ENCODE results near the gene DNAJC17. TPM values are rescaled to one million over a fixed set of nuclear protein-coding genes. Genes with fewer than 3 reads are reported as not detected.

Gene DNAJC17
- total and polyA plus RNA-seq, 2 donors from 2014 or later = 41.6 to 56.7 TPM

- TF ChIP-seq CTCF (IDR thresholded peaks at IDR 0.05; ENCODE audit: borderline replicate concordance, extremely low read depth, insufficient read depth) = no peak
- Histone ChIP-seq H3K9me3 (ENCODE audit: control insufficient read depth in 2 of 3, insufficient read depth in 1 of 3, low read length in 3 of 3) (no peaks in the 10 kb centered on the region), H3K27me3 (ENCODE audit: control insufficient read depth, insufficient read depth, low read length) (no peaks in the 10 kb centered on the region), H3K9ac (ENCODE audit: low read length in 3 of 3) (peak overlapping the region; percentile 91 to 92 (median 92)), H3K27ac (ENCODE audit: low read depth in 2 of 2, low read length in 2 of 2) (no peak overlapping the region), H3K4me3 (ENCODE audit: low read length in 3 of 3) (peak overlapping the region; percentile 85 to 95 (median 94)), H3K4me1 (ENCODE audit: control insufficient read depth in 2 of 3, insufficient read depth in 2 of 3, low read depth in 1 of 3, low read length in 3 of 3) (peaks cover 0 to 3% (median 0%) of the 10 kb centered on the region in 3 donors), H3K36me3 (ENCODE audit: control insufficient read depth in 2 of 3, insufficient read depth in 3 of 3, low read length in 3 of 3) (peaks cover 3 to 13% (median 8%) of the 10 kb centered on the region in 3 donors)
- DNase-seq (no peak), FAIRE-seq (no peak)
- intact Hi-C loops (cut with DNase I) = no loop called here
These were observed 51.5 kb downstream of the DNAJC17 start for GRCh38 chr15:40755812-40756208.

- DNase-seq (peak; percentile 95 to 98 (median 97)), FAIRE-seq (no peak)
- peak within 1 kb of the TSS; percentile 85 to 95 (median 94) for H3K4me3 ChIP-seq (ENCODE audit: low read length in 3 of 3)
- H3K27ac ChIP-seq (ENCODE audit: low read depth in 2 of 2, low read length in 2 of 2) = peak within 1 kb of the TSS; percentile 65 to 74
- H3K4me1 ChIP-seq (ENCODE audit: control insufficient read depth in 2 of 3, insufficient read depth in 2 of 3, low read depth in 1 of 3, low read length in 3 of 3) = peaks cover 0 to 3% (median 0%) of the 10 kb centered on the region in 3 donors
- intact Hi-C loops (cut with DNase I) = no loop called here
- H3K36me3 ChIP-seq (ENCODE audit: control insufficient read depth in 2 of 3, insufficient read depth in 3 of 3, low read length in 3 of 3) = peaks cover 6 to 18% (median 13%) of the 10 kb centered on the region in 3 donors
- peak; percentile 20 for TF ChIP-seq CTCF (IDR thresholded peaks at IDR 0.05; ENCODE audit: borderline replicate concordance, extremely low read depth, insufficient read depth)
- no peaks in the 10 kb centered on the region for H3K27me3 ChIP-seq (ENCODE audit: control insufficient read depth, insufficient read depth, low read length)
- no peaks in the 10 kb centered on the region for H3K9me3 ChIP-seq (ENCODE audit: control insufficient read depth in 2 of 3, insufficient read depth in 1 of 3, low read length in 3 of 3)
- peak within 1 kb of the TSS; percentile 91 to 92 (median 92) for H3K9ac ChIP-seq (ENCODE audit: low read length in 3 of 3)
These were observed 52.1 kb downstream of the DNAJC17 start, which contains the start of gene RMDN3 for GRCh38 chr15:40754883-40755811. RMDN3 (minus strand) TSS chr15:40755254; CDS start chr15:40754783, 471 bp downstream.

GRCh38 chr15:40754574-40754882 is 52.7 kb downstream of the DNAJC17 start:
- H3K36me3 ChIP-seq (ENCODE audit: control insufficient read depth in 2 of 3, insufficient read depth in 3 of 3, low read length in 3 of 3) = peaks cover 6 to 18% (median 17%) of the 10 kb centered on the region in 3 donors
- FAIRE-seq = no peak
- H3K27me3 ChIP-seq (ENCODE audit: control insufficient read depth, insufficient read depth, low read length) = no peaks in the 10 kb centered on the region
- peaks cover 0 to 3% (median 0%) of the 10 kb centered on the region in 3 donors for H3K4me1 ChIP-seq (ENCODE audit: control insufficient read depth in 2 of 3, insufficient read depth in 2 of 3, low read depth in 1 of 3, low read length in 3 of 3)
- H3K9ac ChIP-seq (ENCODE audit: low read length in 3 of 3) = peak overlapping the region; percentile 49 to 67 (median 60)
- peak overlapping the region; percentile 75 to 85 (median 80) for H3K4me3 ChIP-seq (ENCODE audit: low read length in 3 of 3)
- TF ChIP-seq CTCF (IDR thresholded peaks at IDR 0.05; ENCODE audit: borderline replicate concordance, extremely low read depth, insufficient read depth) = no peak
- H3K9me3 ChIP-seq (ENCODE audit: control insufficient read depth in 2 of 3, insufficient read depth in 1 of 3, low read length in 3 of 3) = no peaks in the 10 kb centered on the region
- peak in 2 of 5 donors; percentile 18 to 77 for DNase-seq
- intact Hi-C loops (cut with DNase I) = no loop called here
- peak overlapping the region; percentile 63 to 74 for H3K27ac ChIP-seq (ENCODE audit: low read depth in 2 of 2, low read length in 2 of 2)
